GM19397 (cell line): ENCODE results near the gene ZNF76.

Source experiments
- ATAC-seq: cut with Tn5 transposase; IDR thresholded peaks from one replicate; pipeline ENCODE4 v1.9.1; 2021; ENCODE audit warnings: mild to moderate bottlenecking, moderate library complexity; ENCODE audit not compliant: unreplicated experiment

ZNF76 gene

GRCh38 chr6:35236223-35236622 is 23.3 kb upstream of the ZNF76 start:
- no peak for ATAC-seq

- ATAC-seq, result no peak
These were observed 22.1 kb upstream of the ZNF76 start for GRCh38 chr6:35237476-35237875.

DNA sequence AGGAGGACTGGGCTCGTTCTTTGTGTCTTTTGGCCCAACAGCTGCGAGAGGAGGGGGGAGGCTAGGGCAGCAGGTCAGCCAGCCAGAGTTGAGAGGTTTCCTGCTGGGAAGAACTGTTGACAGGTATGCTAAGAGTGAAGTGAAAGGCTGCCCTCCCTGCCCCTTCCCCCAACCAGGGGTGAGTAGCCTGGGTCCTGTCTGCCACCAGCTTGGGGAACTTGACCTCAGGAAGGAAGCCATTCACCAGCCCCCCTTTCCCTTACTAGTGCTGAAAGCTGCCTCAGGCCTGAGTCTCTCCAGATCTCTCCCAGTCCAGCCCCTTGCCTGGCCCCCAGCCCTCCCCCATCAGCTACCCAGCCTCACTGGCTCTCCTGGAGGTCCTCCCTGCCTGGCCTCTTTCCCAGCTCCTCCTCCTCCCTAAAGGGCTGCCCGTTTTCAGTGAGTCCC is 20.7 kb upstream of the ZNF76 start:
- no peak for ATAC-seq

DNA sequence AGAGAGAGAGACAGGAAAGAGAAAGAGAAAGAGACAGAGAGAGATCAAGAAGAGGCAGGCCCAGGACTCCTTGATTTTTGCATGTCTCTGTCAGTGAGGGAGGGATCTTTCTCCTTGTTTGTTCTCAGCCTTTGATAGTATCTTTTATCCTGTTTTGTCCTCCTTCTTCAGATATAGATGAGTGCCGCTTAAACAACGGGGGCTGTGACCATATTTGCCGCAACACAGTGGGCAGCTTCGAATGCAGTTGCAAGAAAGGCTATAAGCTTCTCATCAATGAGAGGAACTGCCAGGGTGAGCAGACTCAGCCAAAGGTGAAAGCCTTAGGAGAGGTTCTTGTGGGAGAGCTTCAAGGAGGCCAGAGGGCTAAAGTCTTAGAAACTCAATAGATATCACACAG is 20.0 kb upstream of the ZNF76 start:
- no peak for ATAC-seq

DNA sequence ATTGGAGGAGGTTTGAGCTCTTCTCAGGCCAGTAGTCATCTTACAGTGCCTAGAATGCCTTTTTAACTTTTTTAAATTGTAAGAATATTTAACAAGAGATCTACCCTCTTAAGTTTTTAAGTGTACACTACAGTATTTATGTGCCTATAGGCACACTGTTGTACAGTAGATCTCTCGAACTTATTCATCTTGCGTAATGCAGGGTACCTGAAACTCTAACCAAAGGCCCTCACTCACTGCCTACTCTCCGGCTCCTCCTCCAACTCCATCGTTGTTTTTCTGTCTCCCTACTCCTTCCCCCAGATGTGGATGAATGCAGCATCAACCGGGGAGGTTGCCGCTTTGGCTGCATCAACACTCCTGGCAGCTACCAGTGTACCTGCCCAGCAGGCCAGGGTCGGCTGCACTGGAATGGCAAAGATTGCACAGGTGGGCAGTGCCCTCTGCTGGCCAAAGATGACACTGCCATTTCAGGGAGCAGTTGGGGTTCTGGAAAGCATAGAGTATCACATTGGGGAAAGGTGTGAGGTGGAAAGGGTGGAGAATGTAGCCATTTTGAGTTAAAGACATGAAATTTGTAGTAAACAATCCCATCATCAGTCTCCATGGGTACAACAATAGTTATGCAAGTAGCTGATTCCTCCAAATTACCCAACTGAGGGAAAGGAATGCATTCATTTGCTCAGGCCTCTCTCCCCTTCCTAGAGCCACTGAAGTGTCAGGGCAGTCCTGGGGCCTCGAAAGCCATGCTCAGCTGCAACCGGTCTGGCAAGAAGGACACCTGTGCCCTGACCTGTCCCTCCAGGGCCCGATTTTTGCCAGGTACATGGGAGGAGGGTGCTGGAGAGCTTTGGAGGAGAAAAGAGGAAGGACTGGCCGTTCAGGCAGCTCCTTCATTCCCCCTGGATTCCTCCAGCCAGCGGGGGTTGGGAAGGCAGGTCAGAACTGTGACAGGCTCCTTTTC is 18.4 kb upstream of the ZNF76 start:
- ATAC-seq, result peak; percentile 68

GRCh38 chr6:35242486-35242885 is 17.0 kb upstream of the ZNF76 start:
- no peak for ATAC-seq

DNA sequence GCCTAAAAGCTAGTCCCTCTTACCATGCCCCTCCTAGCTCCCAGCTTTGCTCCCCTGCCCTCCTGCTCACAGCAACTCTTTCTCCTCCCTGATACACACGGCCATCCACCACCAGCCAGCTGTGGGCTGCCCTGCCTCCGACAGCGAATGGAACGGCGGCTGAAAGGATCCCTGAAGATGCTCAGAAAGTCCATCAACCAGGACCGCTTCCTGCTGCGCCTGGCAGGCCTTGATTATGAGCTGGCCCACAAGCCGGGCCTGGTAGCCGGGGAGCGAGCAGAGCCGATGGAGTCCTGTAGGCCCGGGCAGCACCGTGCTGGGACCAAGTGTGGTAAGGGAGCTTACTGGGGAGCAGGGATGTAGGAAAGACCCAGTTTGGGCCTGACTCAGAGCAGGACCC is 16.6 kb upstream of the ZNF76 start:
- ATAC-seq, result no peak

DNA sequence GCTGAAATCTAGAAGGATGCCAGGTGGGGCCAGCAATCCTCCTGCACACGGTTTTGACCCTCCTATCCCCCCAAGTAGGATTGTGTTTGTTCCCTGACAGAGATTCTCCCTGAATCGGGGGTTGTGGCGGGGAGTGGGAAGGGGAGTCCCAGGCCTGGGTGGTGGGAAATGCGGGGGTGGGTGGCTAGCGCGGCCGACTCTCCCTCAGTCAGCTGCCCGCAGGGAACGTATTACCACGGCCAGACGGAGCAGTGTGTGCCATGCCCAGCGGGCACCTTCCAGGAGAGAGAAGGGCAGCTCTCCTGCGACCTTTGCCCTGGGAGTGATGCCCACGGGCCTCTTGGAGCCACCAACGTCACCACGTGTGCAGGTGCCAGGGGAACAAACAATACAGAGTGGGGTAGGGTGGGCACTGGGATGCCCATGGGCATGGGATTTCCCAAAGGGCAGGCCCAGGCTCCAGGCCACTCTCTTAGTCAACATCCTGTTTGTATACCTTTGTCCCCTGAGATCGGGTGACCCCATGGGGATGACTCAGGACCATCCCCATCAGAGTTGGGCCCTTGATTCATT is 16.1 kb upstream of the ZNF76 start:
- ATAC-seq, result no peak

GRCh38 chr6:35244551-35244950 is 15.0 kb upstream of the ZNF76 start:
- ATAC-seq, result no peak

GRCh38 chr6:35247642-35248231 is 11.8 kb upstream of the ZNF76 start:
- ATAC-seq, result no peak

- no peak for ATAC-seq
These were observed 11.2 kb upstream of the ZNF76 start for GRCh38 chr6:35248300-35248699.

DNA sequence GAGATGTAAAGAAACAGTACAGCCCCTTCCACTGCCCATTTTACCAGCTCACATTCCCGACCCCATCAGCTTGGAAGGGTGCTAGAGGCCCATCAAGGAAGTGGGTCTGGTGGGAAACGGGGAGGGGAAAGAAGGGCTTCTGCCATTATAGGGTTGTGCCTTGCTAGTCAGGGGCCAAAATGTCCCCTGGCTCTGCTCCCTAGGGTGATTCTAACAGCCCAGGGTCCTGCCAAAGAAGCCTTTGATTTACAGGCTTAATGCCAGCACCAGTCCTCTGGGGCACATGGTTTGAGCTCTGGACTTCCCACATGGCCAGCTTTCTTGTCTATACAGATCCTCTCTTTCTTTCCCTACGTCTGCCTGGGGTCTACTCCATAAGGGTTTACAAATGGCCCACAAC is 10.6 kb upstream of the ZNF76 start:
- no peak for ATAC-seq

DNA sequence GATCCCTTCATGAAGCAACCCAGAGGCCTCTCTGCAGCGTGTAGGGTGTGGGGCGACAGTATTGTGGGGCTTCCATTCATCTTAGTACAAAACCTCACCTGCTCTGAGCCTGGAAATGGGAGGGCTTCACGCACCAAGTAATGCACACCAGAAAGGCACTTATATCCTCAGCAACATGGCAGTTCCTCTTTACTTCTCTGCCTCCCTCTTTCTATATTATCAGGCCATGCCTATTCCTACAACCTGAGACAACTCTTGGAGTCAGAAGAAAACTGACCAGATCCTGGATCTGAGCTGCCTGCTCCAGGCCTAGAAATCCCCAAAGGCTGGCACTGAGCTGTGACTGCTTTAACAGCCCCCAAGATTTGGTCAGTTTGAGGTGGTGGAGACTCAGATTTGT is 7.6 kb upstream of the ZNF76 start:
- ATAC-seq, result no peak

GRCh38 chr6:35253249-35253648 is 6.3 kb upstream of the ZNF76 start:
- no peak for ATAC-seq

DNA sequence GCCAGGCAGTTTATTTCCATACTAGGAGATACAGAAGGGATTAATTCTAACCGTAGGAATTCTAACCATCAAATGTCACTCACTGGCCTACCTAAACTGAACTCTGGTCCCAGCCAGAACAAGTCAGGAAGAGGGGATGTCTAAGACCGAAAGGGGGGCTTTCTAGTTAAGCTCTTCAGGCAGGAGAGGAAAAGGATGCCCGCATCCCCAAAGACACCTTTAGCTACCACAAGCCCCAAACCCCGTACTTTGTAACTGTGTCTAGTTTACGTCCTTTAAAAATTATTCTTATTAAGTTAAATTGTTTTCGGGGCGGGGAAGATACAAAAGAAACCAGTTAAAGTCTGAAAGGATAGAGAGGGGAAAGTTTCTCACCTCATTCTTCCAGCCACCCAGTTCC is 1.2 kb upstream of the ZNF76 start:
- no peak for ATAC-seq

GRCh38 chr6:35258858-35259193 is 709 bp upstream of the ZNF76 start:
- peak; percentile 14 for ATAC-seq

- peak; percentile 34 for ATAC-seq
These were observed 534 bp downstream of the ZNF76 start for GRCh38 chr6:35259948-35260590.

GRCh38 chr6:35260591-35261570 is 1.3 kb downstream of the ZNF76 start:
- ATAC-seq, result no peak

DNA sequence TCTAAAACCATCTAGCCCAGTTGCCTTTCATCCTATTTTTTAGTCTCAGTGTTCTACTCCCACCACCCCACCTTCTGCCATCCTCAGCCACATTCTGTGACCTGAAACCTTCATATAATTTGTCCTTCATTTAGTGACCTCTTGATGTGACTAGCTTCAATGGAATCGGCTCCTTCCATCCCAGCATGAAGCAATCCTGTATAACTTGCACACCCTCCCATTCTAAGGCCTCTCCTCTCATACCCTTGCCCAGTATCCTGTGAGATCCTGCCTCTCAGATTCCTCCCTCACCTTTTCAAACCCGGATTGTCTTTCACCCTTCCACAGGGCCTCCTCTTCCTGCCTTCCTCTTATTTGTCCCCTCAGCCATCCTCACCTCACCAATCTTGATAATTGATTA is 3.1 kb downstream of the ZNF76 start:
- no peak for ATAC-seq

DNA sequence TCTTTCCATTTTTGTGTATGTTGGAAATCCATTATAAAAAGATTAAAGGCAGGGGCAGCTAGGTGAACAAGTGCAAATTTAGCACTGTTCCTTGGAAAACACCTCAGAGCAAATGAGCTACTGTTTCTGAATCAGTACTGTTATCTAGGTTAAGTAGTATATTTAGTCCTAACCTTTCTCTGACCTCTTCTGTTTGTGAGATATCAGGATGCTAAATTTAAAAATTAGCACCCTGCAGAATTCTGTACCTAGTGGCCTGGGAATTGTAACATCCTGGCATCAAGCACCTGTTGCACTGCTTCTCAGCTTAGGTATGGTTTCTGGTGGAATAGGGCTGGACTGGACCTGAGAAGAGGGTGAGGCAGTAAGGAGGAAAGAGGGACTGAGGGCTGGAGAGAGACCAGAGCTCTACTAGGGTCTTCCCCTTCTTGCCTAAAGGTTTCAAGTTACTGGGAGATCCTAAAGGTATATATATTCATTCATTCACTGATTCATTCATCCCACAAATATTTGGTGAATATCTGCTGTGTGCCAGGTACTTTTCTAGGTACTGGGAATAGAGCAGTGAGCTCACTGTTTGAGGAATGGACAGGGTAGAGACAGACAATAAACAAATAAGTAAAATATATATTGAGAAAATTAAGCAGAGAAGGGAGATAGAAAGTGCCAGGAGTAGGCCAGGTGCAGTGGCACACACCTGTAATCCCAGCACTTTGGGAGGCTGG is 5.2 kb downstream of the ZNF76 start:
- no peak for ATAC-seq
